ENCODE data around the gene TNIP1.
A peak's percentile ranks its signal among the peaks of the same experiment; 100 is the strongest.

TNIP1 gene

DNA sequence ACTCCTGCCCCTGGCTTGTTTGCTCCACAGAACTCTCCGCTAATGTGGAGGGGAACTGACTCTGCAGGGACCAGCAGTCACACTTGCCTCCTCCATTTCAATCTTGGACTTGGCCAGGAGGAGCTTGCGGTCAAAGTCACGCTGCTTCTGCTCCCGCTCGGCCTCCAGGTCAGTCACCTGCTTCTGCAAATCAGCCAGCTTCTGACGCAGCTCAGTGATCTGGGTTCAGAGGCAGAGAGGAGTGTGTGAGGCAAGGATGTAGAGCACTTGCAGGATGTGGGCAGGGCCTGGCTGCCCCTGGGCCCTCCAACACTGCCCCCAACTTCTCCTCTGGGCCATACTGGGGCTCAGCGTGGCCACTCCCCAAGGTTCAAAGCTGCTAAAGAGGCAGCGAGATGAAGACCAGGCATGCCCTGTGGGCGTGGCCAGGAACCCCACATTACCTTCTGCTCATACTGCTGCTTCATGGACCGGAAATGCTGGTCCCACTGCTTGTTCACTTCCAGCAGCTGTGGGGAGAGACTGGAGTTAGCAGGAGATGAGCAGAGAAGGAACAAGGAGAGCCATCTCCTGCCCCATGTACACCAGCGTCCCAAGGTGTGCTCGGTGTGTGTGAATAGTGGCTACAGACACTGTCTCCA is 38.3 kb downstream of the TNIP1 start:
- DNase-seq (ENCODE audit: insufficient read length, low spot score) = no peak
- no peak for FAIRE-seq
- no peak for TF ChIP-seq POLR2A (IDR thresholded peaks at IDR 0.05; ENCODE audit: low read depth, low read length)

DNA sequence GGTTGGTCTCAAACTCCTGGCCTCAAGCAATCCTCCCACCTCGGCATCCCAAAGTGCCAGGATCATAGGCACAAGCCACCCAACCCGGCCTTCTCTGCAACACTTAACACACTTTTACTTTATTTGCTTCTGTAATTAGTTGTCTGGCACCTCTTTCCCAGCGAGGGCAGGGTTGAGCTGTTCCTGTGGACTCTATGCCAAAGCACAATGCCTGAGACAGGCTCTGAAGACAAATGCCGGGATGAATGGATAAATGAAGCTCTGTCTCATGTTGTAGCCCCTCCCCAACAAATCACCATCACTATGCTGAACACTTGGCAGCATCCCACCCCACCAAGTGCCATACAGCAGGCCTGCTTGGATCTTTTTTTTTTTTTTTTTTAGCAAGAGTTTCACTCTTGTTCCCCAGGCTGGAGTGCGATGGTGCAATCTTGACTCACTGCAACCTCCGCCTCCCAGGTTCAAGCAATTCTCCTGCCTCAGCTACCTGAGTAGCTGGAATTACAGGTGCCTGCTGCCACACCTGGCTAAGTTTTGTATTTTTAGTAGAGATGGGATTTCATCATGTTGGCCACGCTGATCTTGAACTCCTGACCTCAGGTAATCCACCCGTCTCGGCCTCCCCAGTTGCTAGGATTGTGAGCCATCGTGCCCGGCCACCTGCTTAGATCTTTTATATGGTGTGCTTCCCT is 39.1 kb downstream of the TNIP1 start:
- no peak for TF ChIP-seq POLR2A (IDR thresholded peaks at IDR 0.05; ENCODE audit: low read depth, low read length)
- FAIRE-seq (no peak), DNase-seq (ENCODE audit: insufficient read length, low spot score) (no peak)

DNA sequence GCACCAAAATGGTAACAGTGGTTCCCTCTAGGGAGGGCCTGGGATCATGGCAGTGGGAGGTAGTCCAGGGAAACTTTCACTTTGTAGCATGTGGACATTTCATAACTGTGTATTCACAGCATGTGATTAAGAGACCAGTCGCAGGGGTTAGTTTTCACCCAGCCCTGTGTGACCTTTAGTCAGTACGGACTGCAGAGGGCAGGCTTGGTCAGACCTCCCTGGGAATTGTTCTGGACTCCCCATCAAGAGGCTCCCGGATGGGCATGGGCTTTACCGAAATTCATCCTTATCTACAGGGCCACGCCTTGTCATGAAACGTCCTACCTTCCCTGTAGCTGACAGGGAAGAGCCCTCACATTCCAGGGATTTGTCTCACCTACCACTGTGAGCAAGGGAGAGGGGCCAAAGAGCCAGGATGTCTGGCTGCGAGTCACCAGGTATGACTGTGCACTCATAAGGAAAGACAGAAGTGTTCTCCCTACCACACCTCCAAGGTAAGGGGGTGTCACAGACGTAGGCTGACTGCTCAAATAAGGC is 40.6 kb downstream of the TNIP1 start:
- DNase-seq (ENCODE audit: insufficient read length, low spot score) (peak; percentile 72), FAIRE-seq (no peak)
- no peak for TF ChIP-seq POLR2A (IDR thresholded peaks at IDR 0.05; ENCODE audit: low read depth, low read length)

DNA sequence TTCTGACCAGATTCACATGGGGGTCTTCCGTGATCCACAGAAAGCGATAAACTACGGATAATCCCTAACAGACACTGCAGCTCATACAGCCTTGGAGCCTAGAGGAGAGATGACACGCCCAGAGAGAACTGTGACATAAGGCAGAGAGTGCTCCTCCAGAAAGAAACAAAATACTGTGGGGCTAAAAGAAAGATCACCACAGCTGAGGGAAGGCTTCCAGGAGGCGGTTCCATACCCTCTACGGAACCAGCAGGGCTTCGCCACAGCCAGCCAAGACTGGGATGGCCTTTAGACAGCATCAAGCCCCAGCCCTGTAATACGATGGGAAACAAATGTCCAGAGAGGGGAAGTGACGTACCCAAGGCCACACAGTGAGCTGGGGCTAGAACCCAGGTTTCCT is 41.2 kb downstream of the TNIP1 start:
- no peak for FAIRE-seq
- no peak for DNase-seq (ENCODE audit: insufficient read length, low spot score)
- TF ChIP-seq POLR2A (IDR thresholded peaks at IDR 0.05; ENCODE audit: low read depth, low read length) = no peak

DNA sequence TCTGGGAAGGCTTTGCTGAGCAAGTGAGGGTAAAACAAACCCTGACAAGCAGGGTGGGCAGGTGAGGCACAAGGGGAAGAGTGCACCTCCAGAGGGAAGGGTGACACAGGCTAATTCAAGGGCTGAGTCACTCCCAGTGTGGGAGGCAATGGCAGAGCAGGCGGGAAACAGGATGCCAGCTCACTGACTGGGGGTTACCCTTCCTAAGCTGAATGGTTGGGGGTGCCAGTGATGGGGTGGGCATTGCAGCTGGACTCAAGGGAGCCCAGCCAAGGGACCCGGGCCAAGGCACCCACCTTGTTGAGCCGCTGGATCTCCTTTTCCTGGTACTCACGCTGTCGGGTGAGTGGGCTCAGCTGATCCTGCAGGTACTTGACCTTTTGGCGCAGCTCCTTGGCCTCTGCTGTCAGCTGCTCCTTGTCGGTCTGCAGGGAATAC is 42.0 kb downstream of the TNIP1 start:
- peak; percentile 63 for DNase-seq (ENCODE audit: insufficient read length, low spot score)
- TF ChIP-seq POLR2A (IDR thresholded peaks at IDR 0.05; ENCODE audit: low read depth, low read length) = no peak
- no peak for FAIRE-seq

DNA sequence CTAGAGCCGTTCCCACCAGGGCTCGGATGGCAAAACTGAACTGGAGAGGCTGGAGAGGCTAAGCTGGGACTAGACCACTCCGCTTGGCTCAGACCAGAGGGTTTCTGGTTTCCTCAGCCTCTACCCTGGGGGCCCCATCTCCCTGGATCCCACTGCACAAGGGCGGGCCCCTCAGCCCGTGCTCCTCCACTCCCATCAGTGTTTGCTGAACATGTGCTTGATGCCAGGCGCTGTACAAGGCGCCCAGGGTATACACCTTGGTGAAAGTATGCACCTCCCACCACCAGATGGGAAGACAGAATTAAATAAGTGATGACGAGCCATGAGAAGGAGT is 42.5 kb downstream of the TNIP1 start:
- FAIRE-seq = no peak
- no peak for TF ChIP-seq POLR2A (IDR thresholded peaks at IDR 0.05; ENCODE audit: low read depth, low read length)
- DNase-seq (ENCODE audit: insufficient read length, low spot score) = no peak

DNA sequence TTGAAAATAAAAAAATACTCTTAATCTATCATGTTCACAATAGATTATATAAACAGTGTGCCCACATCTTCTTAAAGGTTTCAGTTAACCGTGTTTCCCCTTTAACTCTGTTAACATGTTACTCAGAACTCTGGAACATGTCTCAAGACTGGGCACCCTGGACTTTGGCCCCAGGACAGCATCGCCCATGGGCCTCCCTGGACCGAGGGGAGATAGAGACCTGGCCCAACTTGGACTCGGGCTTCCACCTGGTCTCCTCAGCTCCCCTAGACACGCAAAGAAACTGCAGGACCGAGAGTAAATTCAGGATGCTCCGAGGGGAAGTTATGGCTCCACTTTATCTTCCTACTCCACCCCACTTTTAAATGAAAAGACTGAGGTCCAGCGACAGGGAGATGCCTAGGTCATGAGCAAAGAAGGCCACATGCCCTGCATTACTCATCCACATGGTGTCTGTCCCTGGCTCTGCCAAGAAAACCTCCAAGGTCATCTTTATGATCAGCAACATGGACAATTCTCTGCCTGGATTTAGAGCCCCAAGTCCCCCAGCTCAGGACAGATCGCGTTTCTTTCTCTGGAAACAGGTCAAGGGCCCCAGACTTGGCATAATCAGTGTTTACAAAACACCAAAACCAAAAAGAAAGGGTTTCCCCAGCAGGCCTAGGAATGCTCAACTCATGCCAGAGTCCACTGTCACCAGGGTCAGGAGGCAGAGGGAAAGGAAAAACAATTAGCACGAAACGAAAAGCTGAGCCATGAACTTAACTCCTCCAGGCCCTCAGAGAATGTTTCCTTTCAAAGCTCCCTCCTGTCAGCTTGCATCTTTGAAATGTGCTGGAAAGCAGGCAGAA is 43.0 kb downstream of the TNIP1 start:
- DNase-seq (ENCODE audit: insufficient read length, low spot score) = peak; percentile 36
- no peak for TF ChIP-seq POLR2A (IDR thresholded peaks at IDR 0.05; ENCODE audit: low read depth, low read length)
- no peak for FAIRE-seq

DNA sequence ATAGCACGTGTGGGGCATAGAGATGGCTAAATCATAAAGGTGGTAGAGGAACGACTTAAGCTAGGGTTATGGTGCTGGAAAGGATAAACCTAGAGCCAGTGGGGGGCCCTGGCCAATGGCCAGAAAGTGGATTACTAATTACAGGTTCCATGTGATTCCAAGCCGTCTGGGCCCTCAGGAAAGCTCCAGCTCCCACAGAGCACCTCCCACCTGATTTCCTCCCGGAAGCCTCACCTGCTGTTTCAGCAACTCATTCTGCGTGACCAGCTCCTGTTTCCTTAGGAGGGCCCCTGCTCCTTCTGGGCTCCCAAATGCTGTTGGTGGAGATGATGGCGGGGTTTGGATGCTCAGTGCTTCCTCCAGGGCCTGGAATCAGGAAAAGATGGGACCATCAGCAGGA is 44.3 kb downstream of the TNIP1 start:
- FAIRE-seq = no peak
- TF ChIP-seq POLR2A (IDR thresholded peaks at IDR 0.05; ENCODE audit: low read depth, low read length) = no peak
- DNase-seq (ENCODE audit: insufficient read length, low spot score) = no peak

DNA sequence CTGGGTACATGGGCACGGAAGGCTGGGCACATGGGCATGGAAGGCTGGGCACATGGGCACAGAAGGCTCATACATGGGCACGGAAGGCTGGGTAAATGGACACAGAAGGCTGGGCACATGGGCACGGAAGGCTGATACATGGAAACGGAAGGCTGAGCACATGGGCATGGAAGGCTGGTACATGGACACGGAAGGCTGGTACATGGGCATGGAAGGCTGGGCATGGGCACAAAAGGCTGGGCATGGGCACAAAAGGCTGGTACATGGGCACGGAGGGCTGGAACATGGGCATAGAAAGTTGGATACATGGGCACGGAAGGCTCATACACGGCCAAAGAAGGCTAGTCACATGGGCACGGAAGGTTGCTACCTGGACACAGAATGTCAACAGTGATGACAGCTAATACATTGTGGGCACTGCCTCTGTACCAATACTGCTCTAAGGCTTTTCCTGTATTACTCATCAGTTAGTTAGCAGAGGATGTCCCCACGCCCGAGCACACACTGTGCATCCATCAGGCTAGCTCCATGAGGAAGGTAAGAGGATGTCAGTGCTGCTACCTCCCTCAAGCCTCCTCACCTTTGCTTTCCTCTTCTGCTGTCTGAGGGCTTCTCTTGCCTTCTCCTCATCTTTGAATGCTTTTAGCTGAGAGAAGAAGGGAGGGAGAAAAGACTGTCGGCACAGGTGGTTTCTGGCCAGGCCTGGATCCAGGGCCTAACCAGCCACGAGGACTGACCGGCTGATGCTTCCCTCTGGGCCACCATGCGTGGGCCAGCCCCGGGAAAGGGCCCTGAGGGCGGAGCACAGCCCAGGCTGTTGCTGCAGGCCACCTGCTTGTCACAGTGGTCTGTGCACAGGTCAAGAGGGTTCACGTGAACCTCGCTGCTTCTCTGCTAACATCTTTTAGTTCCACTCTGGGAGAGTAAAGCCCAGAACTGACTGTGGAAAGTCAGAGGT is 46.1 kb downstream of the TNIP1 start:
- no peak for TF ChIP-seq POLR2A (IDR thresholded peaks at IDR 0.05; ENCODE audit: low read depth, low read length)
- FAIRE-seq (no peak), DNase-seq (ENCODE audit: insufficient read length, low spot score) (no peak)

DNA sequence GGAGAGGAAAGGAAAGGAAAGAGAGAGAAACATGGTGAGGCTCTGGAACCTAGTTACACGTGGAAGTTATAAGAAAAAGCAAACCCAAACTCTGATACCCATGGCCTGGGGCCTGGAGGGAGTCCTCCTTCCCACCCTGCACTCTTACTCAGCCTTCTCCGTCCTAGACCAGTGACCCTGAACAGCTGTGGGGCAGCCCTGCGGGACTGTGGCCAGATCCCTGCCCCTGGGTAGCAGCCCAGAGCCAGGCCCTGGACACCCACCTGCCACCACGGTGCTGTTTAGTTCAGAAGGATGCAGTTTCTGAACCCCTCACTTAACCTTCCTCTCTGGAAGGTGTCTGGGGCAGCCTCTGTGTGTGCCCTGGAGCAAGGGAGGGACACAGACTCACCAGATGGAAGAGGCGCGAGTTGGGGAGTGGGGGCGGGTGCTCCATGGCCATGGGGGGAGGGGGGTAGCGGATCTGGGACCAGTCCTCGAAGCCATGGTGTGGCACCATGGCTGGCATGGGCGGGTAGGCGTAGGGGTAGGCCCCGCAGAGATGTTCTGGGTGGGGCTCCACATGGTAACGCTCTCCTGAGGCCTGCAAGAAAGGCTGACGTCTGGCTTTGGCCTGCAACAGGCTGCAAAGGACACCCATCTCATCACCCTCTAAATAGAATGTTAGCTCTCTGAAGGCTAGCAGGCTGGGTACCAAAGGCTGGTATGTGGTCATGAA is 47.5 kb downstream of the TNIP1 start:
- no peak for TF ChIP-seq POLR2A (IDR thresholded peaks at IDR 0.05; ENCODE audit: low read depth, low read length)
- FAIRE-seq (no peak), DNase-seq (ENCODE audit: insufficient read length, low spot score) (no peak)

DNA sequence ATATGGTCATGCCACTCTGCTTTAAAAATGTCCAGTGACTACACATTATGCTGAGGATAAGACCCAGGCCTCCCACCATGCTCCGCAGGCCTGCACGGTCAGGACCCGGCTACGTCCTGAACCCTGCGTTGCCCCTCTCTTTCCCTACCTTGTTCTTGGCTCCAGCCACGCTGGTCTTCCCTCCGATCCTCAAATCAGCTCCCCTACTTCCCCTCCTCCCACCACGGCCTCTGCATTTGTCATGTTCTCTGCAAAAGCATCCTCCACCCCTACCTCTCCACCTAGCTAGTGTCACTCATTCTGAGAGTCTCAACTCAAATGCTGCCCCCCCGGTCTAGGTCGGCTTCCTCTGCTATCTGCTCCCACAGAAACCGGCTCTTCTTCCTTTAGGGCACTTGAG is 49.3 kb downstream of the TNIP1 start:
- no peak for TF ChIP-seq POLR2A (IDR thresholded peaks at IDR 0.05; ENCODE audit: low read depth, low read length)
- no peak for DNase-seq (ENCODE audit: insufficient read length, low spot score)
- no peak for FAIRE-seq

DNA sequence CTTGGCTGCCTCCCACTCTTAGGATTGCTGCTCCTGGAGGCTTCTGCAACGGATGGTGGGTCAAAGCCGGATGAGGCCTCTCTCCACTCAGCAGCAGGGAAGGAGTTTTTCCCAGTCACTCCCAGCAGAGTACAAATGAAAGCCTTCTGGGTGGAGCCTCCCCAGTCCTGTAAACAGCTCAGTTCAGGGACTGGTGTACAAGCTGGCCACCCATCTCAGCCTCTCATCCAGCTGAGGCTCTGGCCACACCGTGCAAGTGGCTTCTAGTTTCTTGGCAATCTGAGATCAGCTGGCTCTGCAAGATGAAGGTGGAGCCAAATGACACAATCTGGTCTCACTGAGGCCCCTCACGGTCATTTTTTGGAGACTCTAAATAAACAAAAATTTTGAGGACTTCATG is 50.5 kb downstream of the TNIP1 start:
- FAIRE-seq (no peak), DNase-seq (ENCODE audit: insufficient read length, low spot score) (no peak)
- TF ChIP-seq POLR2A (IDR thresholded peaks at IDR 0.05; ENCODE audit: low read depth, low read length) = no peak

DNA sequence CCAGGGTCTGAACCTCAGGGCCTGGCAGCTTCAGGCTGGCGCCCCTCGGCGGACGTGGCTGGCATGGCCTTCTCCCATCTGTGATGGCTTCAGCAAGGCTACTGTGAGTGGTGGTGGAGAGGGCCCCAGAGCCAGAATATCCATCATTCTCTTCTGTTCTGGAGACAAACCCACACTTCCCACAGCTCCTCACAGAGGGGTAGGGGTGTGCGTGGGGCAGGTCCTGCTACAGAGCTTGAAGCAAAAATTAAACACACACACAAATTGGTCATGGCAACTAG is 50.8 kb downstream of the TNIP1 start:
- FAIRE-seq = no peak
- no peak for DNase-seq (ENCODE audit: insufficient read length, low spot score)
- TF ChIP-seq POLR2A (IDR thresholded peaks at IDR 0.05; ENCODE audit: low read depth, low read length) = no peak

Measured in H54 (cell line).